H1 (cell line): ENCODE measurements around the gene UEVLD. TPM values are rescaled to one million over a fixed set of nuclear protein-coding genes. Genes with fewer than 3 reads are reported as not detected.

Experiments
- polyA plus RNA-seq, 7 experiments: library from polyadenylated mRNA; depleted of rRNA in 3 of 7; stranded (reverse) in 5 of 7; unstranded in 2 of 7; fragments of >200 nt in 5 of 7; fragments of 200-250 nt in 2 of 7; gene quantifications; 1 replicate in 5 of 7; 2 replicates in 1 of 7; 4 replicates in 1 of 7; pipeline versions ENCODE4 v1.2.1 to v1.2.3, GENCODE V29; 2011 to 2013; ENCODE audit warnings: missing spikeins in 2 of 7, mixed read lengths in 2 of 7
- total RNA-seq: library from RNA; stranded (reverse); fragmentation: NEBNext Ultra II Directional; extraction: Animal tissue kit (Norgen Biotek cat#: 25700); gene quantifications from 2 replicates; pipeline ENCODE4 v1.2.1, GENCODE V29; 2021
- TF ChIP-seq, protein P1 (sequence below): IDR thresholded peaks from 2 replicates; pipeline ENCODE4 v1.6.1; 2011; ENCODE audit warnings: low read length, improper control_type of control experiment

Gene UEVLD
- total and polyA plus RNA-seq, 2 of the 8 experiments (the other 6 are each of a cell fraction or from before 2014, with no cell fraction given), result 4.1 to 7.3 TPM

DNA sequence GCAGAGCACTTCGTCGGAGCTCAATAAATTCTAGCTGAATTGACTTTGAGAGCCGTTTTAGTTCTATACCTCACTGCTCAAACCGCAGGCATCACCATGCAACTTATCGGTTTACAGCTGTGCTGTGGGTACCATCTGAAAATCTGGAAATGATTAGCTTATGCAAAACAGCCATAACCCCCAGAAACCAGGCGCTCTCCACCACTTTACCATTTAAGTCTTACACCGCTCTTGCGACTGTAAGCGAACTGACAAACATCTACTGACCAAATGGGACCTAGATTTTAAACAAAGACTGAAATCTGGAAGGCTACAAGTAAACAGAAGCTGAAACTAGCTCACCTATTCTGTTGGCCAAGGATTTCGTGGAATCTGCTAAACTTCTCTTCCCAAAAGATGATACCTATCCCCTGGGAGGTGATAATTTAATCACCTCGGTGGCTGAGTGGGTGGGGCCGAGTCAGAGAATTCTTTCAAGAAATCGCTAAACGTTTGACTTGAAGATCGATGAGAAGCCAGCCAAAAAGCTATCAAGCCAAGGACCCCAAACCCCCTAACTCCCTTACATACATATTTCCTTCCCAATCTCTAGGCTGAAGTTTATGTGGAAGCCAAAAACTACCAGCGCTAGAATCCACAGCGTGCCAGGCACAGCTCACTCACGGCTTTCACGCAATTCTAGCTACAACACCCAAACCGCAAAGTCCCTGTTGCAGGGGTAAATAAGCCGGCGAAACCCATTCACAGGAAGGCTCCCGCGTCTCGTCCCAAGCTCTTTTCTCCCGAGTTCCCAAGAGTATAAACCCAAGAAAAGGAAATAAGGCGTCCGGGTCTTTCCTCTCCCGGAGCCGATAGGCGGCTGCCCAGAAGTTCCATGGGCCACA is 45.0 kb upstream of the UEVLD start (continued):
- TF ChIP-seq, protein P1, sequence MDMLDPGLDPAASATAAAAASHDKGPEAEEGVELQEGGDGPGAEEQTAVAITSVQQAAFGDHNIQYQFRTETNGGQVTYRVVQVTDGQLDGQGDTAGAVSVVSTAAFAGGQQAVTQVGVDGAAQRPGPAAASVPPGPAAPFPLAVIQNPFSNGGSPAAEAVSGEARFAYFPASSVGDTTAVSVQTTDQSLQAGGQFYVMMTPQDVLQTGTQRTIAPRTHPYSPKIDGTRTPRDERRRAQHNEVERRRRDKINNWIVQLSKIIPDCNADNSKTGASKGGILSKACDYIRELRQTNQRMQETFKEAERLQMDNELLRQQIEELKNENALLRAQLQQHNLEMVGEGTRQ, result no peak
